HG03159 (cell line): ENCODE data around the gene COG5.
"Not testable (repeated sequence)": the region's sequence is repeated elsewhere in the genome, so short reads cannot be mapped to it uniquely, and the experiment has no call there.

ENCODE experiments used
- ATAC-seq: cut with Tn5 transposase; IDR thresholded peaks from one replicate; pipeline ENCODE4 v1.9.1; 2021; ENCODE audit warnings: mild to moderate bottlenecking, moderate library complexity; ENCODE audit not compliant: unreplicated experiment

COG5 gene

DNA sequence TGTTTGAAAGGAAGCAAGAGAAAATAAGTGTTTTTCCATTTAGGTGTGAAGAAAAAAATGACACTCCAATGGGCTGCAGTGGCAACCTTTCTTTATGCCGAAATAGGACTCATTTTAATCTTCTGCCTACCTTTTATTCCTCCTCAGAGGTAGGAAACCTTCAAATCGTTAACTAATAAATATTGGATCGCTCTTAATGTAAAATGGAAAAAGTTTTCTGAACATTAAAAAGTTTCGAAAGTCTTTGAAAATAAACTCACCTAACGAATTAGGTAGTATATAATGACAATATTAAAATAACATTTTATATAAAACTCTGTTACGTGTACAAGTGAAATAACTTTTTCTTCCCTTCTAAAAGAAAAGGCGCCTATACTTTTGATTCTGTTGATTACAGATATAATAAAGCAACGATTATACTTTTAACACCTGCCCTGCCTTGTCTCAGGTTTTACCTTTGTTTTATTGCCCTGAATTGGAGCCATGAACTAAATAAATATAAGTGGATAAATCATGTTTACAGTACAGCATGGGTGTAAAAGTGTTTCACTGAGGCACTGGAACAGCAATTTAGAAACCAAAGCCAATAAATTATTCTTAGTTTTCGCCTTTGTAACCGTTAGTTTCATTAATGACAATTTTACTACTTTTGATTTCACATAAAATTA is 17.1 kb upstream of the COG5 start:
- no peak for ATAC-seq

DNA sequence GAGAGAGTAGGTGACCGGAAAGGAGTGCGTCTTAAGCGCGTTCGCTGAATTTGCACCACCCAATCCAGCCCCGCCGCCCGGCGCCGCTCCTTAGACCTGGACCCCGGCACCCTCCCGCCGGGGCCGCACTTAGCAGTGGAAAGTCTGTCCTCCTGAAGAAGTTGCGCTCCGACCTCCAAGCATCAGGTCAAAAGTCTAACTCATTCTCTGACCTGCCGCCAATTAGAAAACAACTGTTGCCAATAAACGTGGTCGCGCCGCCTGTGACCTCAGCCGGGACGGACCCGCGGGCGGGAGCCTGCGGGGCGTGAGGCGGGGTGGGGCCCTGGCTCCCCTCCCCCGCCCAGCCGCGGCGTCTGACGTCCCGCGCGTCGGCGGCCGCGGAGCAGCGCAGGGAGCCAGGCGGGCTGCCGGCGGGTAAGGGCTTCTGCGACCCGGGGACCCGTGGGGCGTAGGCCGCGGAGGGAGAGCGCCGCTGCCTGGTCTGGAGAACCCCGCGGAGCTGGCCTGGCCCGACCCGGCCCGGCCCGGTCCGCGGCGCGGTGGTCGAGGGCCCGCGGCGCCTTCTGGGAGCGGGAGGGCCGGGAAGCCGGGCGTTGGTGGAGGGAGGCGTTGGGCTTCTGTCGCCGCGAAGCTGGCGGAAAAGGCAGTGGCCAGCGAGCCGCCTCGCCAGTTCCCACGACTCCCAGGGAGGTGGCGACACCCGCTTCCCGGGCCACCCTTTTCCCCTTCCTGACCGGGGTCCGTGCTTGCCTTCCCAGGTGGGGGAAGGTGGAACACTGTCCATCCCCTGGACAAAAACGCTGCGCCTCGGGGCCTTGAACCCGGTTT is 16.4 kb upstream of the COG5 start, which contains the start of gene BCAP29:
Gene BCAP29 (plus strand): TSS at position 362 of the 831 bp plus-strand sequence. CDS start 527 bp downstream, outside the sequence.
- peak; percentile 92 for ATAC-seq

DNA sequence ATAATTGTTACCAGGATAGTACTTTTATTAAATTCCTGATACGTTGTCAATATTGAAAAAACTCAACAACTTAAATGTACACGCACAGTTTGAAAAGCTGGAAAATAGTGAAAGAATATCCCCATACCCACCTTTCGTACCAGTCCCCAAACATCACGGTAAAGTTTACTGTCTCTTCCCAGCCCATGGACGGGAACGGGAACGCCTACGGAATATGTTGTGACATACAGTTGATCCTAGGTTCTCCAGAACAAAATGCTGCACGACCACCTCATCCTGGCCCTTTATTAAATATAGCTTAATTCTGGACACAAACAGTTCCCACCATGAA is 15.8 kb upstream of the COG5 start:
- ATAC-seq, result no peak

DNA sequence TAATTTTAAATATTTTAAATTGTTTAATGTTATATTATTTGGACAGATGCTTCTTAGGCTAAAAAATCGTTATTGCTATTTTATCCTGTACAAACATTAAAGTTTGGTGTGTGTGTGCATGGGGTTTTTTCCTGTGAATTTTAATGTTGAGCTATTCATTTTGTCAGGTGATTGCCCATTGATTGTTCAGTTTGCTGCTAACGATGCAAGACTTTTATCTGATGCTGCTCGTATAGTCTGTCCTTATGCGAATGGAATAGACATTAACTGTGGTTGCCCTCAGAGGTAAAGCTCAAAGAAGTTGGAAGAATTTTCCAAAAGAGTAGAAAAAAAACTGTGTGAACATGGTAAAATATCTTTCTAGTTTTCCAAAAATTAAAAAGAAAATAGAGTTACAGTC is 9.8 kb upstream of the COG5 start:
- no peak for ATAC-seq

DNA sequence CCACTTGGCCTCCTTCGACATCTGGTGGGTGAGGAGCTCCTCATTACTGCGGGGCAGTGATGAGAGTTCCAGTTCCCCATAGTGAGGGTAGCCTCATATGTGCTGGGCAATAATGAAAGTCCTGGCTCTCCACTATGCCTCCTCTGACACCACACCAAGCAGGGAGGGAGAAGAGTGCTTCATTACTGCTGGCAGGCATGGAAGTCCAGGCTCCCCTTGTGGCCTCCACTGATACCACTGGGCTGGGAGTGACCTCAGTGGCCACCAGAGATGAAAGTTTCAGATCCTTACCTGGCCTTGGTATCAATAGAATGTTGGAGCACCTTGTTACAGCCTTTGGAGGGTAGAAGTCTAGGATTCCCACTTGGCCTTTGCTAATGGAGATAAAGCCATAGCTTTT is 6.6 kb upstream of the COG5 start:
- no peak for ATAC-seq

DNA sequence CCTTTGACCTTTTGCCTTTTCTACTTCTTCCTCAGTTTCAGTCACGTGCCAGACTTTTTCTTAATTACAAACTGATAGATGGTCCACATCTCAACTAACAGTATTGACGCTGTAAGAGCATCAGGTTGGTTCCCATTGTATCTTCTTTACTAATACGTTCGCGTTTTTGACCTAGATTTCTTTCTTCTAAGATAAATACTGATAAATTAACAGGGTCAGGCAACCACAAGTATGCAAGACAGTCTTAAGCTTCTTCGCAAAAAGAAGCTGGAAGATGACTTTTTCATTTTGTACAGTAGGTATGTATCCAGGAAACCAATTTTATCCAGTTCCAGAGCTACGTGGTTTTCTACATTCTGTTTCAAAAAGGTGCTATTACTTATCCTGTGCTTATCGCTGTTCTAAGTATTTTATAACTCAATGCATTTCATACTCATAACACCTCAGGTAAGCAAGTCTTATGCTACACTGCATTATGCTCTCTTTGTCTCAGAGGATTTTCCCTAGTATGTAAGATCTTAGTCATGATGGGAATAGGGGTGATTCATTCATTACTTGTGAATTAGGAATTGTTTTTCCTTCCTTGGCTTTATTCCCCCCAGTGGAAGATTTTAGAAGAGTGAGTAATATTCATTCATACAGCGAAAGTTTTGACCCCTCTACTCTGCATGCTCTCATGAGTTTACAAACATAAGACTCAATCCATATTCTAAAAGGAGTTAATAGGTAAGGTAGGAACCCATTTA is 1.0 kb upstream of the COG5 start:
- ATAC-seq, result no peak

DNA sequence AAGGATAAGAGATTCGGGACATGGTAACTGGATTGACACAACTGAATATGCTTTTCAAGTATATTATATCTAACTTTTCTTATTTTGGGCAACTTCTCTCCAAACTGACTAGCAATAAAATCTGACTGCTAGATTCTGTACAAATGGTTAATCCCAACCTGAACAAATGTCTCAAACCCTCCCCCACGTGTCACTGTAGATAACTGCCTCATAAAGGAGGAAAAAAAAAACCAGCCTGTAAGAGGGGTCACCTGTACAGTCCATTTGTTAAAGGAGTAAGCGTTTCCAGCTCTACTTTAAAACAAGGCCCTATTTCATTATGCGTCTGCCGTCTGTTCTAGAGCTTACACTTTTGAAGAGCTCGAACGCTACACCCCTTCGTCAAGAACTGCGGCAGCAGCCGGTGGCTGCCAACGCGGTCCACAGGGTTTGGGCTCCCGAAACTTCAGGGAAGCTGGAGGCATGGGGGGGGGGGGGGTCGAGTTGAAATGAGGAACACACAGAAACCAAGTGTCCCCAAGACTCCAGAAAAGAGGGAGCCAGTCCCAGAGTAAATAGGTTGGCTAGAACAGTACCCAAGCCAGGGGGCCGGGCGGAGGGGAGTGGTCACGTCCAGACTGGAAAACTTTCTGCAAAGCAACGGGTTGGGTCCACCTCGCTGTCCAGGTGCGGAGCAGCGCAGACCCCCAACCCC is 492 bp downstream of the COG5 start:
- ATAC-seq, result peak; percentile 55

DNA sequence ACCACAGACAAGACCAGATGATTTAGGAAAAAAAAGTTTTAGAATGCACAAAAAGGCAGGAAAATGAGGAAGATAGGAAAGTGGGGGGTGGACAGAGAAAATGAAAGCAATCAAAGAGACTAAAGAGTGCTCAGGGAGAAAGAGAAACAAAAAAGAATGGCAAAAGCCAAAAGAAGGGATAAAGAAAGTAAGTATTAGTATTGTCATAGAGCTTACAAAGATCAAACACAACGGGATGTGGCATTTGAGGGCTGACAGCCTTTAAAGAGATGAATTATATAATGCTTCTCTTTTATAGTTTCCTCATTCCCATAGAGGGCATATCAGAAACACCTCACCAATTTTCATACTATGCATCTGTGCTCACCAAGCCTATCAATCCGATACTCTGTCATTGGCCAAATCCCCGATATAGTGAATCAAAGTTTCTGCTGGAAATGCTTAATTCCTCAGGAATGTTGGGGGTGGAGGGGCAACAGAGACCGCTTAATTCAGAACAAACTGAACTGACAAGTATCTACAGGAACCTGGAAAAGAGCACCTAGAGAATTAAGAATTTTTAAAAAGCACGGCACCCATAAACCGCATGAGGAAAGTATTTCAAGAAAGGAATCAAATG is 2.7 kb downstream of the COG5 start:
- ATAC-seq, result no peak

DNA sequence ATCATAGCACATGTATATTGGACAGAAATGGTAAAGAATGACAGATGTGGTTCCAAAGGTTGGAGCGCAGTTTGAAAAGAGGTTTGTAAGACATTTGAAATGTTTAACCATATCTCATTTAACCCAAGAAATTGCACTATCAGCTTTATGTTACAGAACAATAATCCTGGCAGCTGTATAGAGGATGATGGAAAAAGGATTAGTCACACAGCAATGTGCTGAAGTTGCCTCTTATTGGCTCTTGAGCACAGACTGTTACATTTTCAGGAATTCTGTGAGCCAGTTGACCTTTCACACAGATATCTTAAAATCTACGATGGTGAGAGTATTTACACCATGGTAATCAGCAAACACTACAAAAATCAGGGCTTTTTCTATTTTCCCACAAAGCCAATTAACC is 3.9 kb downstream of the COG5 start:
- no peak for ATAC-seq

DNA sequence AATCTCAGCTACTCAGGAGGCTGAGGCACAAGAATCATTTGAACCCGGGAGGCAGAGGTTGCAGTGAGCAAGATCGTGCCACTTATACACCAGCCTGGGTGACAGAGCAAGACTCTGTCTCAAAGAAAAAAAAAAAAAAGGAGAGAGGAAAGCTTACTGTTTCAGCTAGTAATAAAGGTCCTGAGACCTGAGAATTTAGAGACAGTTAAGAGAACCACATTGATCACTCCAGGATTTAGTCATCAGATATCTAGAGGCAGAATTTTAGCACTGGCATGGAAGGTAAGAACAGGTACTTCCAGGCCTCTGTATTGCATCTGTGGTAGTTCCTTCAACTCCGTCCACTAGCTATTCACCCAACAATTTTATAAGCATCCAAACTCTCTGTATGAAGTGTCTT is 7.8 kb downstream of the COG5 start:
- ATAC-seq, result no peak

DNA sequence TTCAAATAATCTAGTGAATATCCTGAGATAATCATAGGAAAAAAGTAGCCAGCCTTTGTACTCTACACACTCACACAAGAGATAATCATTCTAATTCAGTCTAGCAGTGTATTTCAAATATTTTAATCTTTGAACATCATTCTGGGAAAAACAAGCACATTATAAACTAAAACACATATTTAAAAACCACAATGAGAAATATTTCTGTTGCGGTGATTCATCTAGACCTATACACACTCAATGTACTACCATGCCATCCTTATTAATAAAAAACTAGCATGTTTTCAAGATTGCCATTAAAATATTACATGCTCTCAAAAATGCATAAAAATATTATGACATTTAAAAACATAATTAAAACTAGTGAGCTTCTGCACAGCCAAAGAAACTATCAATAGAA is 11.8 kb downstream of the COG5 start:
- no peak for ATAC-seq

DNA sequence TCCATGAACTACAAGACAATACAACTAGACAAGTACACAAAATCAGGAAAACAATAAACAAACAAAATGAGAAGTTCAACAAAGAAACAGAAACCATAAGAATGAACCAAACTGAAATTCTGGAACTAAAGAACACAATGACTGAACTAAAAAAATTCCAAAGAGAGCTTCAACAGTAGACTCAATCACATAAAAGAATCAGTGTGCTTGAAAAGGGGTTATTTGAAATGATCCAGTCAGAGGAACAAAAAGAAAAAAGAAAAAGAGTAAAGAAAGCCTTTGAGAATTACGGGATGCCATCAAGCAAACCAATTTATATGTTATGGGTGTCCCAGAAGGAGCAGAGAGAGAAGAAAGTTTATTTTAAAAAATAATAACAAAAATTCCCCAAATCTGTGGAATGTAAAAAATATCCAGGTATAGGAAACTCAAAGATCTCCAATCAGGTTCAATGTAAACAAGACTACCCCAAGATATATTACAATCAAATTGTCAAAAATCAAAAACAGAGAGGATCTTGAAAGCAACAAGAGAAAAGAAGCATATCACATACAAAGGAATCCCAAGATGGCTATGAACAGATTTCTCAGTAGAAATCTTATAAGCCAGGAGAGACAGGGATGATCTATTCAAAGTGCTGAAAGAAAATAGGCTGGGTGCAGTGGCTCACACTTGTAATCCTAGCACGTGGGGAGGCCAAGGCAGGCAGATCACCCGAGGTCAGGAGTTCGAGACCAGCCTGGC is 18.7 kb downstream of the COG5 start:
- no peak for ATAC-seq

DNA sequence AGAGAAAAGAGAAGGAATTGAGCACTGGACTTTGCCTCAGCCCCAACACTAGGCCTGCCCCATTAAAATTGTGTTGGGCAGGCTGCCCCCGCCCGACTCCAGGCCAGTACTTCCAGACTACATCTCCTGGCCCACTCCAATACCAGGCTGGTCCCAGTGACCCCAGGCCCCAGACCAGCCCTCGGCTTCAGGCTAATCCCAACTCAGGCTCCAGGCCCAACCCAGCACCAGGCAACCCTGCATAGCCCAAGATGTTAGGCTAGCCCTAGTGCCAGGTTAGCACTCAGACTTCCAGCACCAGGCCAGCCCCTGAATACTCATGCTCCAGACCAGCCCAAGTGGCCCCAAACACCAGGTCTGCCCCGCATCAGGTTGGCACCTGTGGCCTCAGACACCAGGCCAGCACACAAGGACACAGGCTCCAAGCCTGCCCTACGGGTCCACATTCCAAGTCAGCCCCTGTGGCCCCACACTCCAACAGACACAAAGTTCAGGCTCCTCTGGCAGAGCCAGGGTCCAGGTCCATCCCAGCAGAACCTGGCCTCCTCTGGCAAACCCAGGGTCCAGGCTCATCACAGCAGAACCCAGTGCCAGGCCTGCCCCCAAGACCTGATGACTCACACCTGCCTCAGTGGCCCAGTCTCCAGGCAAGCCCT is 20.3 kb downstream of the COG5 start:
- no peak for ATAC-seq

DNA sequence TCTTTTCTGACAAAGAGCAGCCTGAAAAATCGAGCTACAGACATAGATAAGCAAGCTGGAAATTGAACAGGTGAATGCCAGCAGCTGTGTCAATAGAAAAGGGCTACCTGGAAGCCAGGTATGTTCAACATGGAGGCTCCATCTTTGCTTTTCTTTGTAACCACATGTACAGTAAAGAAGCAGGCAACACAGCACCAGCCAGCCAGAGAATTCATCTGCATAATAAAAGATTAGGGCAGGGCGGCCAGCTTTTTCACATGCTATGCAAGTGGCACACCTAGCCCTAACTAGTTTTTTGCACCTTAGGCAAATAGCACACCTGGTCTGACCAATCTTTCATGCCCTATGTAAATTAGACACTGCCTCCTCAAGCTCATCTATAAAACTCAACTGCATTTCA is 25.7 kb downstream of the COG5 start:
- no peak for ATAC-seq

DNA sequence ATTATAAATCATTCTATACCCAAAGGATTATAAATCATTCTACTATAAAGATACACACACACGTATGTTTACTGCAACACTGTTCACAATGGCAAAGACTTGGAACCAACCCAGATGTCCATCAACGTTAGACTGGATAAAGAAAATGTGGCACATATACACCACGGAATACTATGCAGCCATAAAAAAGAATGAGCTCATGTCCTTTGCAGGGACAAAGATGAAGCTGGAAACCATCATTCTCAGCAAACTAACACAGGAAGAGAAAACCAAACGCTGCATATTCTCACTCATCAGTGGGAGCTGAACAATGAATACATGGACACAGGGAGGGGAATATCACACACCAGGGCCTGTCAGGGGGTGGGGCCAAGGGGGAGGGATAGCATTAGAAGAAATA is 26.5 kb downstream of the COG5 start:
- ATAC-seq, result not testable (repeated sequence)

DNA sequence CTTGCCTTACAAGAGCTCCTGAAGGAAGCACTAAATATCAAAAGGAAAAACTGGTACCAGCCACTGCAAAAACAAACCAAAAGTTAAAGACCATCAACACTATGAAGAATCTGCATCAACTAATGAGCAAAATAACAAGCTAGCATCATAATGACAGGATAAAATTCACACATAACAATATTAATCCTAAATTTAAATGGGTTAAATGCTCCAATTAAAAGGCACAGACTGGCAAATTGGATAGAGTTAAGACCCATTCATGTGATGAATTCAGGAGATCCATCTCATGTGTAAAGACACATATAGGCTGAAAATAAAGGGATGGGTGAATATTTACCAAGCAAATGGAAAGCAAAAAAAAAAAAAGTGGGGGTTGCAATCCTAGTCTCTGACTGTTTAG is 29.6 kb downstream of the COG5 start:
- no peak for ATAC-seq

DNA sequence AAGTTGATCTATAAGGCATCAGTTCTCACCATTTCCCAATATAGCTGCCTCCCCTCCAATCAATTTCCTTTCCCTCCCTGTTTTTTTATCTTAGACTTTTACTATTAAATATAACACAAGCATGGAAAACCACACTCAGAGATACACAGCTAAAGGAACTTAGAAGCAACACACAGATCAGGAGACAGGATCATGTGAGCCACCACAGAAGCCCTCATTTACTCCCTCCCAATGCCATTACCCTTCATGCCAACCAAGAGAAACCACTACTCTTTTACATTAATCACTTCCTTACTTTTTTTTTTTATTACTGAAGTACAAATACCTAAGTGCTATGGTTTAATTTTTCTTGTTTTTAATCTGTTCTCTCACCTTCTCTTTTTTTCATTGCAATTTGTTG is 33.0 kb downstream of the COG5 start:
- ATAC-seq, result no peak

DNA sequence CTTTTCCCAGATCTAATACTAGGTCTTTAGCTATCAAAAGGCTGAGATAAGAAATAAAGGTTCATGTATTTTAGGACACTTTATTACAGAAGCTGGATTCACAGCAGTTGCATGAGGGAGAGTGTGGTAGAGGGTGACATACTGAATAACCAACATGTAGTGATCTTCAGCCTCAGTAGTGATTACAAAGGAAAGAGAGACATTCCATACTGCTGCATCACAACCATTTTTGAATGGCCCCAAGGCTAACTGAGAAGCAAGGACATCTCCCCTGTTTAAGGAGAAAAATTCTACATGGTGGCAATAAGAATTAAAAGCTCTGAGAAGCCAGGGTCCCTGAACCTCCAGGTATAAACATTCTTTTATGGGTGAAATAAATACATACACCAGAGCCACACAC is 35.3 kb downstream of the COG5 start:
- no peak for ATAC-seq

DNA sequence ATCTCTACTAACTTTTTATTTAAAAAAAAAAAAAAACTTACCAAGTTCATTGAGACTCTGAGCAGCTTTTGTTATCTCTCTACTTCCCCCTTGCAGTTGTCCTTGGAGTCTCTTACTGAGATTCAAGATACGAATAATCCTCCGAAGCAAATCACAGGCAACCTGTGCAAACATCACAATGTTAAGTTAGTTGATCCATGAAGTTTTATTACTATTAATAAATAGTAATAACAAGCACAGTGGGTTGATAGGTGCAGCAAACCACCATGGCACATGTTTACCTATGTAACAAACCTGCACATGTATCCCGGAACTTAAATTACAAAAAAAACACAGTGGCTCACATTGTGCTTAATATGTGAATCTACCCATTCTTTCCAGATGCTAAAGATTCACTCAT is 36.5 kb downstream of the COG5 start:
- no peak for ATAC-seq

DNA sequence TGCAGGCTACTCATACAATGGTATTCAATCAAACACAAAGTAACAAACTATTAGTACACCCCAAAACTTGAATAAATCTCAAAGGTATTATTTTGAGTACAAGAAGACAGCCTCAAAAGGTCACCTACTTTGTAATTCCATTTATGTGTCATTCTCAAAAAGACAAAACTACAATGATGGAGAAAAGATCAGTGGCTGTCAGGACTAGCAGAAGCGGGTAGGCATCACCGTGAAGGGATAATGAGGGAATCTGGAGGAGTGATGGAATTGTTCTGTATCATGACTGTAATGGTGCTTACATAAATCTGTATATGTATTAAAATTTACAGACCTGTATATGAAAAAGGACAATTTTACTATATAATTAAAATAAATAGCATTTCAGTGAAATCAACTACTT is 37.0 kb downstream of the COG5 start:
- no peak for ATAC-seq
